Astrocyte (in vitro differentiated cells and primary cell): ENCODE data around the gene ME1. TPM values are rescaled to one million over a fixed set of nuclear protein-coding genes. Genes with fewer than 3 reads are reported as not detected.

ENCODE experiments used
- DNase-seq: peaks from one replicate; pipeline ENCODE4 v3.0.0-alpha.2; 2010; ENCODE audit warnings: low read depth
- FAIRE-seq: peaks from 2 replicates; lab custom pipeline; 2011; peaks lifted over from hg19 to GRCh38; lab: Jason Lieb, UNC
- H2AFZ ChIP-seq: 2 replicates; pipeline ENCODE4 v1.6.0; 2012; ENCODE audit warnings: low read depth, low read length, inconsistent platforms
- H3K27ac ChIP-seq: 2 replicates; pipeline ENCODE4 v1.5.1; 2011; ENCODE audit warnings: low read depth, low read length, inconsistent platforms
- H3K27me3 ChIP-seq: 2 replicates; pipeline ENCODE4 v1.6.0; 2011; ENCODE audit warnings: low read length, inconsistent platforms; ENCODE audit not compliant: insufficient read depth
- H3K36me3 ChIP-seq: 2 replicates; pipeline ENCODE4 v1.5.1; 2011; ENCODE audit warnings: low read length, inconsistent platforms; ENCODE audit not compliant: insufficient read depth
- H3K4me1 ChIP-seq: 2 replicates; pipeline ENCODE4 v1.5.1; 2011; ENCODE audit warnings: low read length, inconsistent platforms; ENCODE audit not compliant: insufficient read depth
- H3K4me2 ChIP-seq: 2 replicates; pipeline ENCODE4 v1.6.0; 2012; ENCODE audit warnings: low read length, inconsistent platforms
- H3K4me3 ChIP-seq: 2 replicates; pipeline ENCODE4 v1.5.1; 2011; ENCODE audit warnings: low read depth, mild to moderate bottlenecking, low read length, inconsistent platforms; ENCODE audit not compliant: insufficient read depth
- H3K79me2 ChIP-seq: 2 replicates; pipeline ENCODE4 v1.6.0; 2012; ENCODE audit warnings: mild to moderate bottlenecking, low read length, inconsistent platforms; ENCODE audit not compliant: insufficient read depth
- H3K9ac ChIP-seq: 2 replicates; pipeline ENCODE4 v1.6.0; 2012; ENCODE audit warnings: mild to moderate bottlenecking, low read length, inconsistent platforms
- H3K9me3 ChIP-seq: 2 replicates; pipeline ENCODE4 v1.5.1; 2012; ENCODE audit warnings: low read depth, mild to moderate bottlenecking, low read length, inconsistent platforms; ENCODE audit not compliant: insufficient read depth
- H4K20me1 ChIP-seq: 2 replicates; pipeline ENCODE4 v1.6.0; 2012; ENCODE audit warnings: low read length, inconsistent platforms; ENCODE audit not compliant: insufficient read depth
- H3K27ac Mint-ChIP-seq: one replicate; pipeline ENCODE4 v1.8.0; 2021; ENCODE audit warnings: mild to moderate bottlenecking, mixed read lengths; ENCODE audit not compliant: unreplicated experiment
- H3K27me3 Mint-ChIP-seq: one replicate; pipeline ENCODE4 v1.8.0; 2021; ENCODE audit warnings: low read depth, mixed read lengths; ENCODE audit not compliant: unreplicated experiment
- H3K36me3 Mint-ChIP-seq: one replicate; pipeline ENCODE4 v1.8.0; 2021; ENCODE audit warnings: low read depth, mixed read lengths; ENCODE audit not compliant: unreplicated experiment
- H3K4me1 Mint-ChIP-seq: one replicate; pipeline ENCODE4 v1.8.0; 2021; ENCODE audit warnings: low read depth, mixed read lengths; ENCODE audit not compliant: unreplicated experiment
- H3K4me3 Mint-ChIP-seq: one replicate; pipeline ENCODE4 v1.8.0; 2021; ENCODE audit warnings: mild to moderate bottlenecking, moderate library complexity, mixed read lengths; ENCODE audit not compliant: unreplicated experiment
- H3K9me3 Mint-ChIP-seq: one replicate; pipeline ENCODE4 v1.8.0; 2021; ENCODE audit warnings: mild to moderate bottlenecking, mixed read lengths; ENCODE audit not compliant: unreplicated experiment
- EZH2 ChIP-seq: IDR thresholded peaks from 2 replicates; pipeline ENCODE4 v1.6.1; 2012; ENCODE audit warnings: mild to moderate bottlenecking, low read length, inconsistent platforms; ENCODE audit not compliant: insufficient read depth
- total RNA-seq: library from RNA; stranded (reverse); gene quantifications from 2 replicates; pipeline ENCODE4 v1.2.1, GENCODE V29; 2021
- TF ChIP-seq, protein P1 (sequence below): IDR thresholded peaks from 2 replicates; pipeline ENCODE4 v1.5.1; 2011; ENCODE audit warnings: low read depth, mild to moderate bottlenecking, inconsistent platforms, low read length, moderate library complexity; ENCODE audit not compliant: insufficient read depth

ME1 gene
- total RNA-seq, 1 donor from 2014 or later: 38.5 TPM

DNA sequence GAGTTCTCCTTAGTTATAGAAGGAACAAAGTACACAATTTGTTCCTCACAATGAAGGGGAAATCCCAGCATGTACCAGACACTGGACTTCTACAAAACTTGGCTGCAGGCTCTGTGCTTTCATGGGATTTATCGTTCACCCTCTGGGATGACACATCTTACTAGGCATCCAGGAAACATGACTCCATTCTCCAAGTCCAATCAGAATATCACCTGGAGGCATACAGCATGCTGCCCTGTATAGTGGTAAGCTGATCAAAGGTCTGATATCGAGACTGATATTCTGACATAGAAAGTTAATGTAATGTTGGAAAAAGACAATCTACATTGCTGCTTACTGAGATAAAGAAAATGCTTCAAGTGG, 231.0 kb downstream of the ME1 start:
- no peak overlapping the region for H3K27ac Mint-ChIP-seq
- FAIRE-seq: peak; percentile 59
- H3K27ac ChIP-seq: peak overlapping the region; percentile 44

DNA sequence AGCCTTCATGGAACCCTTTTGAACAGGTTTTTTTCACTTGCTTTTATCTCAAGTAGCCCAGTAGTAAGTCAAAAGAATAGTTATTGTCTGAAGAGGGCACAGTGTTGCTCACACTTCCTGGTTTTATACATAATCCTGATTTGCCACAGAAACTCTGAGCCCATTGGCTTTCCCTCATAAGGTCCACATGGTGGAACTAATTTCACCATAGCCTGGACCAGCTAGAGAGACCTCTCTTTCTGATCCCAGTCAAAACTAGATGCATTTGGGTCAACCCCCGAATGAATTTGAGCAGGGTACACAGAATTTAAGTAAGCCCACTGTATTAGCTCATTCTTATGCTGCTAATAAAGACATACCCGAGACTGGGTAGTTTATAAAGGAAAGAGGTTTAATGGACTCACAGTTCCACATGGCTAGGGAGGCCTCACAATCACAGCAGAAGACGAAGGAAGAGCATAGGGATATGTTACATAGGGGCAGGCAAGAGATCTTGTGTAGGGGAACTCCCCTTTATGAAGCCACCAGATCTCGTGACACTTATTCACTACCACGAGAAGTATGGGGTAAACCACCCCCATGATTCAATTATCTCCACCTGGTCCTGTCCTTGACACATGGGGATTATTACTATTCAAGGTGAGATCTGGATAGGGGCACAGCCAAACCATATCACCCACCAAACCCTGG, 231.5 kb downstream of the ME1 start:
- Mint-ChIP-seq H3K36me3 (peaks cover 8% of the 10 kb centered on the region), H3K27ac (no peak overlapping the region), H3K4me3 (no peak overlapping the region), H3K9me3 (no peaks in the 10 kb centered on the region), H3K4me1 (peaks cover 32% of the 10 kb centered on the region), H3K27me3 (no peaks in the 10 kb centered on the region)
- FAIRE-seq (no peak), DNase-seq (peak; percentile 8)
- Histone ChIP-seq H2AFZ (no peak overlapping the region), H3K36me3 (peaks cover 9% of the 10 kb centered on the region), H3K9ac (no peak overlapping the region), H3K27me3 (no peaks in the 10 kb centered on the region), H3K4me2 (peak overlapping the region; percentile 74), H3K79me2 (peaks cover under 1% of the 10 kb centered on the region), H3K4me1 (peaks cover 23% of the 10 kb centered on the region), H3K9me3 (no peaks in the 10 kb centered on the region), H4K20me1 (peaks cover 5% of the 10 kb centered on the region), H3K4me3 (no peak overlapping the region), H3K27ac (peak overlapping the region; percentile 44)
- no peak for TF ChIP-seq EZH2
- TF ChIP-seq, protein P1, sequence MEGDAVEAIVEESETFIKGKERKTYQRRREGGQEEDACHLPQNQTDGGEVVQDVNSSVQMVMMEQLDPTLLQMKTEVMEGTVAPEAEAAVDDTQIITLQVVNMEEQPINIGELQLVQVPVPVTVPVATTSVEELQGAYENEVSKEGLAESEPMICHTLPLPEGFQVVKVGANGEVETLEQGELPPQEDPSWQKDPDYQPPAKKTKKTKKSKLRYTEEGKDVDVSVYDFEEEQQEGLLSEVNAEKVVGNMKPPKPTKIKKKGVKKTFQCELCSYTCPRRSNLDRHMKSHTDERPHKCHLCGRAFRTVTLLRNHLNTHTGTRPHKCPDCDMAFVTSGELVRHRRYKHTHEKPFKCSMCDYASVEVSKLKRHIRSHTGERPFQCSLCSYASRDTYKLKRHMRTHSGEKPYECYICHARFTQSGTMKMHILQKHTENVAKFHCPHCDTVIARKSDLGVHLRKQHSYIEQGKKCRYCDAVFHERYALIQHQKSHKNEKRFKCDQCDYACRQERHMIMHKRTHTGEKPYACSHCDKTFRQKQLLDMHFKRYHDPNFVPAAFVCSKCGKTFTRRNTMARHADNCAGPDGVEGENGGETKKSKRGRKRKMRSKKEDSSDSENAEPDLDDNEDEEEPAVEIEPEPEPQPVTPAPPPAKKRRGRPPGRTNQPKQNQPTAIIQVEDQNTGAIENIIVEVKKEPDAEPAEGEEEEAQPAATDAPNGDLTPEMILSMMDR: no peak

More for the DNA sequence above, 231.0 kb downstream of the ME1 start:
- no peaks in the 10 kb centered on the region for H3K27me3 Mint-ChIP-seq
- peak; percentile 81 for DNase-seq
- Histone ChIP-seq H3K4me2 (peak overlapping the region; percentile 34), H3K4me3 (no peak overlapping the region), H3K27me3 (no peaks in the 10 kb centered on the region), H2AFZ (no peak overlapping the region), H3K79me2 (no peaks in the 10 kb centered on the region), H3K9ac (no peak overlapping the region), H4K20me1 (peaks cover 3% of the 10 kb centered on the region), H3K9me3 (no peaks in the 10 kb centered on the region), H3K4me1 (peaks cover 22% of the 10 kb centered on the region), H3K36me3 (peaks cover 9% of the 10 kb centered on the region)
- H3K36me3 Mint-ChIP-seq: peaks cover 7% of the 10 kb centered on the region
- TF ChIP-seq EZH2: no peak
- TF ChIP-seq, protein P1: no peak
- peaks cover 29% of the 10 kb centered on the region for H3K4me1 Mint-ChIP-seq
- H3K9me3 Mint-ChIP-seq: no peaks in the 10 kb centered on the region
- H3K4me3 Mint-ChIP-seq: no peak overlapping the region
